GM12878 (cell line): ENCODE data around the gene EYS. TPM values are rescaled to one million over a fixed set of nuclear protein-coding genes. Genes with fewer than 3 reads are reported as not detected.

Experiments
- ATAC-seq: fragments of 200-7000 bp; cut with Tn5 transposase; 3 replicates; pipeline ENCODE4 v1.9.1; 2020; ENCODE audit warnings: mild to moderate bottlenecking, moderate library complexity
- BruUV-seq: library from RNA; stranded (reverse); fragments of 400-500 nt; replicated peaks from 2 replicates; lab custom pipeline; 2021; lab: Mats Ljungman, UMichigan
- CTCF ChIA-PET: fragments of 300-600 bp; sonication (Branson Sonifier 250); formaldehyde crosslinking; extraction: SDS; loops from one replicate; lab custom pipeline; 2021; ENCODE audit warnings: inconsistent platforms; lab: Yijun Ruan, JAX
- POLR2A ChIA-PET: fragments of 350-600 bp; formaldehyde crosslinking; extraction: SDS; loops from one replicate; lab custom pipeline; 2021; ENCODE audit warnings: inconsistent platforms; lab: Charles Lee
- RAD21 ChIA-PET: fragments of 300-600 bp; sonication (Branson Sonifier 250); formaldehyde crosslinking; loops from one replicate; lab custom pipeline; 2023; ENCODE audit warnings: antibody characterized with exemption; ENCODE audit not compliant: unreplicated experiment; lab: Charles Lee
- SMC1A ChIA-PET: fragments of 300-600 bp; sonication (Branson Sonifier 250); formaldehyde crosslinking; loops from one replicate; lab custom pipeline; 2023; ENCODE audit not compliant: unreplicated experiment, uncharacterized antibody; lab: Charles Lee
- DNase-seq: peaks from one replicate; pipeline ENCODE4 v3.0.0-alpha.2; 2011; ENCODE audit warnings: low read depth, low spot score
- FAIRE-seq: peaks from 3 replicates; lab custom pipeline; 2011; peaks lifted over from hg19 to GRCh38; lab: Jason Lieb, UNC
- H2AFZ ChIP-seq: 2 replicates; pipeline ENCODE4 v1.6.0; 2011; ENCODE audit warnings: low read depth, low read length, control low read depth; ENCODE audit not compliant: control insufficient read depth
- H3K27ac ChIP-seq: 2 replicates; pipeline ENCODE4 v1.5.1; 2011; ENCODE audit warnings: control low read depth; ENCODE audit not compliant: control insufficient read depth, insufficient read depth
- H3K27me3 ChIP-seq, 2 experiments: replicated peaks in 1 of 2; 2 replicates each; pipeline versions ENCODE4 v1.6.0 to v1.6.1; 2011; ENCODE audit warnings: low read length in 1 of 2; ENCODE audit not compliant: control insufficient read depth in 2 of 2, insufficient read depth in 2 of 2
- H3K36me3 ChIP-seq, 2 experiments: 2 replicates each; pipeline ENCODE4 v1.5.1; 2011; ENCODE audit warnings: low read length in 1 of 2; ENCODE audit not compliant: control insufficient read depth in 2 of 2, insufficient read depth in 2 of 2
- H3K4me1 ChIP-seq: 2 replicates; pipeline ENCODE4 v1.6.1; 2011; ENCODE audit warnings: mild to moderate bottlenecking, low read length, moderate library complexity, mixed read lengths; ENCODE audit not compliant: control insufficient read depth, insufficient read depth
- H3K4me2 ChIP-seq: 2 replicates; pipeline ENCODE4 v1.6.0; 2011; ENCODE audit warnings: control low read depth; ENCODE audit not compliant: control insufficient read depth, insufficient read depth
- H3K4me3 ChIP-seq: fragments of 200-600 bp; sonication (generic); 2 replicates; pipeline ENCODE4 v1.5.1; 2016
- H3K79me2 ChIP-seq: 2 replicates; pipeline ENCODE4 v1.6.0; 2011; ENCODE audit warnings: low read length; ENCODE audit not compliant: control insufficient read depth, insufficient read depth
- H3K9ac ChIP-seq: 2 replicates; pipeline ENCODE4 v1.8.0; 2011; ENCODE audit warnings: low read length, control low read depth, mixed read lengths; ENCODE audit not compliant: control insufficient read depth, insufficient read depth
- H3K9me3 ChIP-seq: replicated peaks from 3 replicates; pipeline ENCODE4 v1.5.1; 2011; ENCODE audit warnings: mild to moderate bottlenecking, low read length; ENCODE audit not compliant: control insufficient read depth, insufficient read depth
- H4K20me1 ChIP-seq: 2 replicates; pipeline ENCODE4 v1.6.0; 2011; ENCODE audit not compliant: control insufficient read depth, insufficient read depth
- SPI1 ChIP-seq: IDR thresholded peaks from 2 replicates; pipeline ENCODE4 v1.6.1; 2011; ENCODE audit warnings: low read depth, mild to moderate bottlenecking, low read length, moderate library complexity, borderline replicate concordance; ENCODE audit not compliant: insufficient read depth
- USF2 ChIP-seq: IDR thresholded peaks from 2 replicates; pipeline ENCODE4 v1.6.1; 2011; ENCODE audit warnings: low read depth, low read length, improper control_type of control experiment, borderline replicate concordance
- WRNIP1 ChIP-seq: IDR thresholded peaks from 2 replicates; pipeline ENCODE4 v1.6.1; 2011; ENCODE audit warnings: low read depth, low read length, improper control_type of control experiment, borderline replicate concordance
- ZNF207 ChIP-seq: fragments of 450-650 bp; IDR thresholded peaks from 2 replicates; pipeline ENCODE4 v1.6.1; 2014; ENCODE audit warnings: antibody characterized with exemption, mild to moderate bottlenecking, borderline replicate concordance
- WGBS: methylation state at CpG from one replicate; pipeline ENCODE4 v1.1.6; 2016; ENCODE audit warnings: low lambda C conversion rate; ENCODE audit not compliant: insufficient replicate concordance, insufficient coverage; ENCODE audit errors: missing lambda C conversion rate; 5-methylcytosine and 5-hydroxymethylcytosine counted together
- in situ Hi-C: fragments of 300-500 bp; cut with MboI; formaldehyde crosslinking; loops from 9 replicates; pipeline ENCODE4 v1.14.3; 2018; ENCODE audit warnings: mixed read lengths
- intact Hi-C: fragments of 100-400 bp; cut with micrococcal nuclease; formaldehyde crosslinking; loops from one replicate; pipeline ENCODE4 v1.14.2; 2022; ENCODE audit not compliant: unreplicated experiment
- polyA plus RNA-seq, 11 experiments: library from polyadenylated mRNA; depleted of rRNA in 4 of 11; unstranded in 6 of 11; stranded (reverse) in 5 of 11; fragments of >200 nt; fragmentation: Nextera tagmentation in 4 of 11; fragmentation: Illumina TruSeq in 1 of 11; extraction: Ambion mirVana in 4 of 11; extraction: Trizol in 1 of 11; gene quantifications; 1 replicate in 1 of 11; 2 replicates in 10 of 11; pipeline versions ENCODE4 v1.2.1 to v1.2.3, GENCODE V29; 2011 to 2016; ENCODE audit warnings: inconsistent platforms in 2 of 11, missing spikeins in 2 of 11, low read depth in 1 of 11
- total RNA-seq, 4 experiments: library from RNA; depleted of rRNA in 3 of 4; stranded (reverse); fragments of >200 nt in 3 of 4; fragmentation: Illumina TruSeq in 1 of 4; extraction: Trizol in 1 of 4; gene quantifications; 2 replicates each; pipeline versions ENCODE4 v1.2.1 to v1.2.3, GENCODE V29; 2013 to 2021
- TF ChIP-seq, protein P1 (sequence below): IDR thresholded peaks from 2 replicates; pipeline ENCODE4 v1.6.1; 2011; ENCODE audit warnings: borderline replicate concordance, low read depth, mild to moderate bottlenecking, moderate library complexity, low read length; ENCODE audit not compliant: insufficient read depth, poor library complexity, severe bottlenecking

The EYS gene
- total and polyA plus RNA-seq, 10 of the 15 experiments (the other 5 are each of a cell fraction or from before 2014, with no cell fraction given): under 0.01 to 0.14 (median 0.02) TPM; not detected in 1

- TF ChIP-seq, protein P1, sequence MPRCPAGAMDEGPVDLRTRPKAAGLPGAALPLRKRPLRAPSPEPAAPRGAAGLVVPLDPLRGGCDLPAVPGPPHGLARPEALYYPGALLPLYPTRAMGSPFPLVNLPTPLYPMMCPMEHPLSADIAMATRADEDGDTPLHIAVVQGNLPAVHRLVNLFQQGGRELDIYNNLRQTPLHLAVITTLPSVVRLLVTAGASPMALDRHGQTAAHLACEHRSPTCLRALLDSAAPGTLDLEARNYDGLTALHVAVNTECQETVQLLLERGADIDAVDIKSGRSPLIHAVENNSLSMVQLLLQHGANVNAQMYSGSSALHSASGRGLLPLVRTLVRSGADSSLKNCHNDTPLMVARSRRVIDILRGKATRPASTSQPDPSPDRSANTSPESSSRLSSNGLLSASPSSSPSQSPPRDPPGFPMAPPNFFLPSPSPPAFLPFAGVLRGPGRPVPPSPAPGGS: no peak
- TF ChIP-seq SPI1: no peak
Measured at GRCh38 chr6:64782877-64783276, 924.1 kb downstream of the EYS start (continued).

DNA sequence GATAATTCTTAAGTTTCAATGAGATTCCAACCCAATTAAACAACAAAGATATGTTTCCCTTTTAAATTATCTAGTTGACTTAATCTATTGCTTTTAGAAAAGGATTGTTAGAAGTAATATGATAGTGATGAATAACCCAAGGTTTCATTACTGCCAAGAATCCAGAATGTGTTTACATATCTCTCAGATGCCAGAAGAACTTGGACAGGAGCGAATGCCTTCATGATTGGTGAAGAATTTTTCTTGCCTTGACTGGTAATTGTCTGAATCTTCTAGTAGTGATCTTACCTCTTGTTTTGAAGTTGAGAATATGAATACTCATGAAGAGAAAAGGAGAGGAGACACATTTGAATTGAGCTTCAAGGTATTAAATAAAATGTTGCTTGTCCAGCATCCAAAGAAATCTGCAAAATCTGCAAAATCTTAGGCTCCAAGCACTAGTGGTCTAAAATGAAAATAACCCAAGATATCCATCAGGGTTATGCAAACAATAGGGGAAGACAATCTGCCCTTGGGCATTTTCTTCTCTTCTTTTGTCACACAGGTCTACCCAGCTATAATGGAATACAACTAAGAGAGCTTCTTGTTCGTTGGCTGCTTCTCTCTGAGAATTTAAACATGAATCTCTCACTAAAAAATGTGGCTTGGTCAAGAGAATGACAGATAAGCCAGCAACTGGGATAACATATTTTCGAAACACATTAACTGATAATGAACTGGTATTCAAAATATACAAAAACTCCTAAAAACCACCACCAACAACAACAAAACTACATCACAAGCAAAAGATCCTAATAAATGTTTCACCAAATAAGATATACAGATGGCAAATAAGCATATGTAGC, 928.9 kb downstream of the EYS start:
- H3K27me3 ChIP-seq: no peaks in the 10 kb centered on the region
- no peak overlapping the region for H3K27ac ChIP-seq
- no peak for TF ChIP-seq USF2
- TF ChIP-seq ZNF207: no peak
- no peak for TF ChIP-seq WRNIP1
- DNase-seq (no peak), ATAC-seq (no peak), FAIRE-seq (no peak)
- in situ Hi-C loops (no loop called here), intact Hi-C loops (no loop called here)
- no peaks in the 10 kb centered on the region for H3K9me3 ChIP-seq
- POLR2A ChIA-PET: no interaction called here
- H3K79me2 ChIP-seq: no peaks in the 10 kb centered on the region
- H2AFZ ChIP-seq: no peak overlapping the region
- BruUV-seq: no TSS peak
- SMC1A ChIA-PET: no interaction called here
- RAD21 ChIA-PET: no interaction called here
- no peaks in the 10 kb centered on the region for H3K4me1 ChIP-seq
- no peaks in the 10 kb centered on the region for H3K36me3 ChIP-seq
- H3K4me2 ChIP-seq: no peak overlapping the region
- no peak overlapping the region for H3K9ac ChIP-seq
- 4% methylated on average over 3 of the region's 3 CpGs for WGBS
- no peaks in the 10 kb centered on the region for H4K20me1 ChIP-seq
- no peak overlapping the region for H3K4me3 ChIP-seq
- CTCF ChIA-PET: no interaction called here
